A549 (cell line): ENCODE data around the gene HOXC6. TPM values are rescaled to one million over a fixed set of nuclear protein-coding genes. Genes with fewer than 3 reads are reported as not detected.
A peak's percentile ranks its signal among the peaks of the same experiment; 100 is the strongest.

Experiments
- ATAC-seq, 2 experiments: fragments of 200-7000 bp in 1 of 2; fragments of >200 bp in 1 of 2; cut with Nextera tagmentation in 1 of 2; cut with Tn5 transposase in 1 of 2; 3 replicates each; pipeline versions ENCODE4 v1.8.0 to v1.9.1; 2018 to 2020; ENCODE audit warnings: mild to moderate bottlenecking in 1 of 2, moderate library complexity in 1 of 2
- CTCF ChIA-PET: fragments of 300-600 bp; sonication (Branson Sonifier 250); formaldehyde crosslinking; extraction: SDS; loops from one replicate; lab custom pipeline; 2021; ENCODE audit warnings: antibody characterized with exemption, inconsistent platforms; lab: Yijun Ruan, JAX
- POLR2A ChIA-PET: fragments of 350-600 bp; formaldehyde crosslinking; extraction: SDS; loops from one replicate; lab custom pipeline; 2021; ENCODE audit warnings: antibody characterized with exemption, inconsistent platforms; lab: Yijun Ruan, JAX
- DNase-seq, 2 experiments: peaks; one replicate each; pipeline versions ENCODE4 v3.0.0 to v3.0.0-alpha.2; 2011 to 2016; ENCODE audit warnings: low read depth in 1 of 2, low spot score in 1 of 2
- FAIRE-seq: peaks from 2 replicates; lab custom pipeline; 2011; peaks lifted over from hg19 to GRCh38; lab: Jason Lieb, UNC
- H3K27ac ChIP-seq, 2 experiments: fragments of >200 bp; sonication (Bioruptor Twin); formaldehyde crosslinking; 3 replicates each; pipeline ENCODE4 v1.5.1; 2016 to 2017
- H3K4me1 ChIP-seq: fragments of >200 bp; sonication (Bioruptor Twin); formaldehyde crosslinking; 3 replicates; pipeline ENCODE4 v1.6.1; 2016
- H3K4me2 ChIP-seq: fragments of >200 bp; sonication (Bioruptor Twin); formaldehyde crosslinking; 3 replicates; pipeline ENCODE4 v1.6.1; 2016
- H3K4me3 ChIP-seq: fragments of >200 bp; sonication (Bioruptor Twin); formaldehyde crosslinking; 3 replicates; pipeline ENCODE4 v1.5.1; 2016
- H3K9me3 ChIP-seq: fragments of >200 bp; sonication (Bioruptor Twin); formaldehyde crosslinking; 3 replicates; pipeline ENCODE4 v1.6.1; 2016
- BCL3 ChIP-seq: fragments of >200 bp; sonication (Bioruptor Twin); formaldehyde crosslinking; IDR thresholded peaks from 3 replicates; pipeline ENCODE4 v1.6.1; 2016
- CBX8 ChIP-seq: fragments of 200-600 bp; sonication (generic); IDR thresholded peaks from 2 replicates; pipeline ENCODE4 v1.6.1; 2016
- CHD2 ChIP-seq: fragments of 150-350 bp; IDR thresholded peaks from 2 replicates; pipeline ENCODE4 v1.6.1; 2014; ENCODE audit warnings: low read length; ENCODE audit not compliant: partially characterized antibody
- E2F6 ChIP-seq: IDR thresholded peaks from 2 replicates; pipeline ENCODE4 v1.6.1; 2012; ENCODE audit warnings: low read depth, borderline replicate concordance
- HOXB13 ChIP-seq: fragments of 250-450 bp; sonication (Bioruptor Pico); IDR thresholded peaks from 2 replicates; pipeline ENCODE4 v1.5.0; 2020; ENCODE audit warnings: low read depth, mild to moderate bottlenecking, moderate library complexity
- MYC ChIP-seq: IDR thresholded peaks from 2 replicates; pipeline ENCODE4 v1.6.1; 2012; ENCODE audit warnings: mild to moderate bottlenecking, inconsistent platforms, low read length, improper control_type of control experiment, borderline replicate concordance
- NFE2L2 ChIP-seq: fragments of 150-350 bp; conservative IDR thresholded peaks from 2 replicates; pipeline ENCODE4 v1.6.1; 2014; ENCODE audit warnings: low read length
- POLR2A ChIP-seq: IDR thresholded peaks from 2 replicates; pipeline ENCODE4 v1.6.1; 2012; ENCODE audit warnings: mild to moderate bottlenecking, low read length
- REST ChIP-seq: fragments of 200-600 bp; sonication (generic); IDR thresholded peaks from 2 replicates; pipeline ENCODE4 v1.6.1; 2016; ENCODE audit warnings: antibody characterized with exemption, mild to moderate bottlenecking, moderate library complexity
- ZSCAN20 ChIP-seq: fragments of 250-450 bp; sonication (Bioruptor Pico); IDR thresholded peaks from 2 replicates; pipeline ENCODE4 v1.8.0; 2022; ENCODE audit warnings: mild to moderate bottlenecking, moderate library complexity
- WGBS: methylation state at CpG from one replicate; pipeline ENCODE4 v1.1.6; 2017; ENCODE audit errors: missing lambda C conversion rate; 5-methylcytosine and 5-hydroxymethylcytosine counted together
- polyA plus RNA-seq, 4 experiments: library from polyadenylated mRNA; depleted of rRNA in 3 of 4; stranded (reverse); fragments of >200 nt; fragmentation: RNase III in 1 of 4; extraction: RNeasy Plus Mini Kit Qiagen cat#74134 plus additional on column Dnase treatment in 1 of 4; gene quantifications; 2 replicates in 3 of 4; 3 replicates in 1 of 4; pipeline ENCODE4 v1.2.3, GENCODE V29; 2011 to 2017
- TF ChIP-seq, protein P1 (sequence below): fragments of >200 bp; sonication (Bioruptor Twin); formaldehyde crosslinking; IDR thresholded peaks from 3 replicates; pipeline ENCODE4 v1.5.1; 2016

HOXC6 gene
- polyA plus RNA-seq, 2 of the 4 experiments (the other 2 are of a cell fraction), result 5.2 to 6.0 TPM

- Histone ChIP-seq H3K4me1 (no peaks in the 10 kb centered on the region), H3K4me2 (no peak overlapping the region), H3K9me3 (no peaks in the 10 kb centered on the region), H3K27ac (no peak overlapping the region), H3K4me3 (no peak overlapping the region)
- DNase-seq (no peak), ATAC-seq (no peak), FAIRE-seq (no peak)
- POLR2A ChIA-PET, result no interaction called here
- CTCF ChIA-PET, result interaction anchor here (0.9 to 2.0 kb wide), 6 partner anchors 10 to 91 kb away, joined by 3 to 7 read pairs (median 4); partner anchors contain the start of gene HOXC4
- TF ChIP-seq NFE2L2, result no peak
- TF ChIP-seq BCL3, result no peak
- TF ChIP-seq ZSCAN20, result no peak
- no peak for TF ChIP-seq MYC
- TF ChIP-seq HOXB13 (CRISPR knock-in tag), result no peak
Observed at GRCh38 chr12:54065677-54066076, 37.4 kb downstream of the HOXC6 start.

- CTCF ChIA-PET, result interaction anchor here (0.9 kb wide), 1 partner anchor 30 kb away, joined by 3 read pairs; no protein-coding TSS in a partner anchor
- POLR2A ChIA-PET, result no interaction called here
Observed at GRCh38 chr12:54066408-54066807, 38.2 kb downstream of the HOXC6 start.

GRCh38 chr12:54068418-54069070 is 40.3 kb downstream of the HOXC6 start:
- TF ChIP-seq REST (no peak), ZSCAN20 (no peak), CHD2 (no peak), CBX8 (no peak), MYC (no peak), POLR2A (no peak), E2F6 (no peak)
- H3K4me2 ChIP-seq, result no peak overlapping the region
- no peaks in the 10 kb centered on the region for H3K9me3 ChIP-seq
- no peak overlapping the region for H3K27ac ChIP-seq
- FAIRE-seq, result no peak
- H3K4me1 ChIP-seq, result no peaks in the 10 kb centered on the region
- CTCF ChIA-PET, result interaction anchor here (1.0 kb wide), 1 partner anchor 35 kb away, joined by 3 read pairs; the partner anchor contains the start of gene HOXC5
- POLR2A ChIA-PET, result no interaction called here
- 92% methylated on average over 4 of the region's 4 CpGs for WGBS
- ATAC-seq, result peak in 1 of 2 experiments; percentile 36; a peak in 1 of 6 replicates
- H3K4me3 ChIP-seq, result no peak overlapping the region
- no peak for DNase-seq

More at GRCh38 chr12:54066408-54066807, 38.2 kb downstream of the HOXC6 start:
- TF ChIP-seq, protein P1, sequence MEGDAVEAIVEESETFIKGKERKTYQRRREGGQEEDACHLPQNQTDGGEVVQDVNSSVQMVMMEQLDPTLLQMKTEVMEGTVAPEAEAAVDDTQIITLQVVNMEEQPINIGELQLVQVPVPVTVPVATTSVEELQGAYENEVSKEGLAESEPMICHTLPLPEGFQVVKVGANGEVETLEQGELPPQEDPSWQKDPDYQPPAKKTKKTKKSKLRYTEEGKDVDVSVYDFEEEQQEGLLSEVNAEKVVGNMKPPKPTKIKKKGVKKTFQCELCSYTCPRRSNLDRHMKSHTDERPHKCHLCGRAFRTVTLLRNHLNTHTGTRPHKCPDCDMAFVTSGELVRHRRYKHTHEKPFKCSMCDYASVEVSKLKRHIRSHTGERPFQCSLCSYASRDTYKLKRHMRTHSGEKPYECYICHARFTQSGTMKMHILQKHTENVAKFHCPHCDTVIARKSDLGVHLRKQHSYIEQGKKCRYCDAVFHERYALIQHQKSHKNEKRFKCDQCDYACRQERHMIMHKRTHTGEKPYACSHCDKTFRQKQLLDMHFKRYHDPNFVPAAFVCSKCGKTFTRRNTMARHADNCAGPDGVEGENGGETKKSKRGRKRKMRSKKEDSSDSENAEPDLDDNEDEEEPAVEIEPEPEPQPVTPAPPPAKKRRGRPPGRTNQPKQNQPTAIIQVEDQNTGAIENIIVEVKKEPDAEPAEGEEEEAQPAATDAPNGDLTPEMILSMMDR, result no peak
- FAIRE-seq (no peak), DNase-seq (no peak), ATAC-seq (no peak)
- H3K4me3 ChIP-seq, result no peak overlapping the region
- H3K4me1 ChIP-seq, result no peaks in the 10 kb centered on the region
- H3K9me3 ChIP-seq, result no peaks in the 10 kb centered on the region
- no peak overlapping the region for H3K4me2 ChIP-seq
- 63% methylated on average over 1 of the region's 1 CpG for WGBS
- H3K27ac ChIP-seq, result no peak overlapping the region
